GM12872 (cell line): ENCODE results near the gene KLF2.

ENCODE experiments used
- CTCF ChIP-seq: IDR thresholded peaks from 3 replicates; pipeline ENCODE4 v1.5.1; 2011; ENCODE audit warnings: low read depth, mild to moderate bottlenecking, low read length, moderate library complexity; ENCODE audit not compliant: insufficient read depth

KLF2 gene

GRCh38 chr19:16324384-16325160 lies at the start of gene KLF2:
KLF2 (plus strand) TSS chr19:16324826; CDS start chr19:16324924, 98 bp downstream.
- TF ChIP-seq CTCF = no peak

- no peak for TF ChIP-seq CTCF
Measured at GRCh38 chr19:16280306-16280705, 44.3 kb upstream of the KLF2 start.

GRCh38 chr19:16281743-16282142 lies 42.9 kb upstream of the KLF2 start:
- no peak for TF ChIP-seq CTCF

GRCh38 chr19:16283210-16284061 lies 41.2 kb upstream of the KLF2 start:
- no peak for TF ChIP-seq CTCF

GRCh38 chr19:16284505-16284904 lies 40.1 kb upstream of the KLF2 start:
- no peak for TF ChIP-seq CTCF

- TF ChIP-seq CTCF = no peak
Measured at GRCh38 chr19:16285769-16286498, 38.7 kb upstream of the KLF2 start.

- TF ChIP-seq CTCF = no peak
Measured at GRCh38 chr19:16288544-16288943, 36.1 kb upstream of the KLF2 start.
